DMS 273 (cell line): ENCODE data around the gene MAP3K7.

Source experiments
- DNase-seq: peaks from one replicate; lab custom pipeline; 2025; ENCODE audit not compliant: unreplicated experiment; lab: John Stamatoyannopoulos, UW

Gene MAP3K7

GRCh38 chr6:90586836-90587638 is at the start of gene MAP3K7:
Gene MAP3K7, minus strand, starts transcription at chr6:90587072. Its CDS starts 189 bp downstream, at chr6:90586883.
- DNase-seq: peak; percentile 99

GRCh38 chr6:90631046-90631445 is 44.2 kb upstream of the MAP3K7 start:
- no peak for DNase-seq

- DNase-seq: peak; percentile 31
Measured at GRCh38 chr6:90621581-90621980, 34.7 kb upstream of the MAP3K7 start.

GRCh38 chr6:90619221-90619620 is 32.3 kb upstream of the MAP3K7 start:
- DNase-seq: no peak

- no peak for DNase-seq
Measured at GRCh38 chr6:90612313-90612680, 25.4 kb upstream of the MAP3K7 start.

GRCh38 chr6:90611543-90612312 is 24.9 kb upstream of the MAP3K7 start:
- DNase-seq: no peak

GRCh38 chr6:90610751-90611542 is 24.1 kb upstream of the MAP3K7 start:
- peak; percentile 80 for DNase-seq

GRCh38 chr6:90610301-90610750 is 23.5 kb upstream of the MAP3K7 start:
- peak; percentile 45 for DNase-seq

- no peak for DNase-seq
Measured at GRCh38 chr6:90605749-90606340, 19.0 kb upstream of the MAP3K7 start.

- no peak for DNase-seq
Measured at GRCh38 chr6:90604546-90604945, 17.7 kb upstream of the MAP3K7 start.

GRCh38 chr6:90599151-90599550 is 12.3 kb upstream of the MAP3K7 start:
- peak; percentile 11 for DNase-seq

- no peak for DNase-seq
Measured at GRCh38 chr6:90598192-90598951, 11.5 kb upstream of the MAP3K7 start.

GRCh38 chr6:90596967-90597539 is 10.2 kb upstream of the MAP3K7 start:
- DNase-seq: no peak

- no peak for DNase-seq
Measured at GRCh38 chr6:90595854-90596253, 9.0 kb upstream of the MAP3K7 start.

GRCh38 chr6:90586546-90586835 is 381 bp downstream of the MAP3K7 start:
- DNase-seq: peak; percentile 69

- no peak for DNase-seq
Measured at GRCh38 chr6:90584636-90585255, 2.1 kb downstream of the MAP3K7 start.

- DNase-seq: no peak
Measured at GRCh38 chr6:90583836-90584481, 2.9 kb downstream of the MAP3K7 start.

- DNase-seq: no peak
Measured at GRCh38 chr6:90583179-90583835, 3.6 kb downstream of the MAP3K7 start.

- peak; percentile 29 for DNase-seq
Measured at GRCh38 chr6:90581146-90581545, 5.7 kb downstream of the MAP3K7 start.
